Measurements from ENCODE around the gene GLB1L2. TPM values are rescaled to one million over a fixed set of nuclear protein-coding genes. Genes with fewer than 3 reads are reported as not detected.

Gene GLB1L2
- total and polyA plus RNA-seq, 2 experiments from 2014 or later, result 3.3 to 12.3 TPM

GRCh38 chr11:134355136-134355535, 23.3 kb downstream of the GLB1L2 start (continued):
- TF ChIP-seq ZNF462 (CRISPR knock-in tag; IDR thresholded peaks at IDR 0.05) (no peak), REST (IDR thresholded peaks at IDR 0.05; ENCODE audit: unreplicated experiment) (no peak)

GRCh38 chr11:134355656-134356055, 23.9 kb downstream of the GLB1L2 start:
- 0 out of 2 replicates have a peak, but pooled peaks cover 3% of the 10 kb centered on the region for H3K27me3 ChIP-seq (ENCODE audit: insufficient read depth)
- Mint-ChIP-seq H3K27me3 (ENCODE audit: insufficient read depth, low read depth, poor library complexity) (peaks cover 12% of the 10 kb centered on the region), H3K9me3 (peaks cover 4% of the 10 kb centered on the region; the same call in 1 of the 3 replicates), H3K4me3 (no peak overlapping the region), H3K36me3 (ENCODE audit: low read depth) (no peaks in the 10 kb centered on the region; the same call in 1 of the 3 replicates), H3K4me1 (peaks cover 6% of the 10 kb centered on the region), H3K27ac (no peak overlapping the region)
- H3K4me2 ChIP-seq, result no peak overlapping the region
- no peak overlapping the region for H2AFZ ChIP-seq
- ATAC-seq (no peak), DNase-seq (ENCODE audit: low spot score) (no peak)
- no peaks in the 10 kb centered on the region for H3K4me1 ChIP-seq (ENCODE audit: insufficient read depth)
- H3F3A ChIP-seq (replicated peaks; ENCODE audit: low read depth), result no peaks in the 10 kb centered on the region
- no peaks in the 10 kb centered on the region for H3K36me3 ChIP-seq (ENCODE audit: insufficient read depth)
- no peaks in the 10 kb centered on the region for H3K9me2 ChIP-seq (ENCODE audit: insufficient read depth)
- H3K27ac ChIP-seq (ENCODE audit: low read depth), result no peak overlapping the region
- H3K79me2 ChIP-seq (replicated peaks; ENCODE audit: insufficient read depth), result no peaks in the 10 kb centered on the region
- H4K20me1 ChIP-seq (replicated peaks; ENCODE audit: insufficient read depth), result no peaks in the 10 kb centered on the region
- H3K4me3 ChIP-seq, result no peak overlapping the region
- TF ChIP-seq NANOG (IDR thresholded peaks at IDR 0.05; ENCODE audit: borderline replicate concordance) (no peak), EZH2 (IDR thresholded peaks at IDR 0.05; ENCODE audit: low read depth, unreplicated experiment) (no peak), REST (IDR thresholded peaks at IDR 0.05; ENCODE audit: unreplicated experiment) (no peak), CTCF (conservative IDR thresholded peaks at IDR 0.05; ENCODE audit: low read depth in 2 of 2) (no peak), ETS1 (IDR thresholded peaks at IDR 0.05) (no peak), ZNF114 (CRISPR knock-in tag; IDR thresholded peaks at IDR 0.05) (no peak), POLR2AphosphoS5 (IDR thresholded peaks at IDR 0.05; ENCODE audit: low read depth) (no peak)

Data from GM23338 (cell line).